ENCODE data around the gene CCDC68.

GRCh38 chr18:54960197-54960596 lies 936 bp upstream of the CCDC68 start:
- TF ChIP-seq POLR2A (IDR thresholded peaks at IDR 0.05; ENCODE audit: low read length) = no peak
- TF ChIP-seq HDAC2 (IDR thresholded peaks at IDR 0.05) = no peak
- no peak for TF ChIP-seq REST (IDR thresholded peaks at IDR 0.05)
- no peak for TF ChIP-seq CTCF (IDR thresholded peaks at IDR 0.05)
- TF ChIP-seq MAFK (IDR thresholded peaks at IDR 0.05; ENCODE audit: partially characterized antibody) = no peak
- TF ChIP-seq BCL3 (IDR thresholded peaks at IDR 0.05) = no peak
- TF ChIP-seq ZSCAN20 (CRISPR knock-in tag; IDR thresholded peaks at IDR 0.05) = no peak
- TF ChIP-seq RAD21 (conservative IDR thresholded peaks at IDR 0.05 in 1 of 2, IDR thresholded peaks at IDR 0.05 in 1 of 2) = no peak

Measured in A549 (cell line).